ENCODE measurements around the gene UNC80.

Gene UNC80

GRCh38 chr2:209990838-209991237 lies 219.2 kb downstream of the UNC80 start:
- TF ChIP-seq, protein P1, sequence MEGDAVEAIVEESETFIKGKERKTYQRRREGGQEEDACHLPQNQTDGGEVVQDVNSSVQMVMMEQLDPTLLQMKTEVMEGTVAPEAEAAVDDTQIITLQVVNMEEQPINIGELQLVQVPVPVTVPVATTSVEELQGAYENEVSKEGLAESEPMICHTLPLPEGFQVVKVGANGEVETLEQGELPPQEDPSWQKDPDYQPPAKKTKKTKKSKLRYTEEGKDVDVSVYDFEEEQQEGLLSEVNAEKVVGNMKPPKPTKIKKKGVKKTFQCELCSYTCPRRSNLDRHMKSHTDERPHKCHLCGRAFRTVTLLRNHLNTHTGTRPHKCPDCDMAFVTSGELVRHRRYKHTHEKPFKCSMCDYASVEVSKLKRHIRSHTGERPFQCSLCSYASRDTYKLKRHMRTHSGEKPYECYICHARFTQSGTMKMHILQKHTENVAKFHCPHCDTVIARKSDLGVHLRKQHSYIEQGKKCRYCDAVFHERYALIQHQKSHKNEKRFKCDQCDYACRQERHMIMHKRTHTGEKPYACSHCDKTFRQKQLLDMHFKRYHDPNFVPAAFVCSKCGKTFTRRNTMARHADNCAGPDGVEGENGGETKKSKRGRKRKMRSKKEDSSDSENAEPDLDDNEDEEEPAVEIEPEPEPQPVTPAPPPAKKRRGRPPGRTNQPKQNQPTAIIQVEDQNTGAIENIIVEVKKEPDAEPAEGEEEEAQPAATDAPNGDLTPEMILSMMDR (IDR thresholded peaks at IDR 0.05), result no peak

DNA sequence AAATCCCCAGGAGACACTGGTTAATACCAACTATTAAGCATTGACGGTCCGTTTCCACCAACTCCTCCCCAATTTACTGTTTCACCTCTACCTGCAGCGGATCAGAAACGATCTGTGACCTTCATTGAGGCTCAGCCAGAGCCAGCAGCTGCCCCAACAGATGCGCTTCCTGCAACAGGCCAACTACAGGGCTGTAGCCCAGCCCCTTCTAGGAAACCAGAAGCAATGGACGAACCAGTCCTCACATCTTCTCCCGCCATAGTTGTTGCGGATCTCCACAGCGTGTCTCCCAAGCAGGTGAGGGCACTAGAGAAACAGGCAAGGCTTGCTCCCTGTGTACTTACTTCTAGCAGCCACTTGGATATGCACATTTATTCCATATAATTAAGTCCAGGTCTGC lies 222.3 kb downstream of the UNC80 start:
- TF ChIP-seq, protein P1 (IDR thresholded peaks at IDR 0.05), result no peak

DNA sequence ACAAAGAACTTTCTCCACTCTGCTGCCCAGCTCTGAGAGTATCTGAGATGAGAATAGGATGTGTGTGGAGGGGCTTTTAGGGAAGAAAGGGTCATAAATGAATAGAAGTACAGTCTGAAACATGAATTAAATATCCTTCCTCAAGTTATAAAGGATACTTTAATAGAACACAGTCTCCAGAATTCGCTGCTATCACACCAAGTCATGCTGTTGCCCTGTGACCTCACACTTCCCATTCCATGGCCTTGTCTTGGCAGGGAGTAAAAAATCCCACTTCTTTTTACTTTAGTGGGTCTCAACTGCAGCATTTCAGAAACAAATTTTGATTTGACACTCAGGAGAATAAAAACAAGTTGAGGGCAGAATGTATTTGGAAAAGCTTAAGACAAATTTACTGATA lies 227.0 kb downstream of the UNC80 start:
- TF ChIP-seq, protein P1 (IDR thresholded peaks at IDR 0.05), result no peak

GRCh38 chr2:210000464-210001324 lies 229.1 kb downstream of the UNC80 start:
- TF ChIP-seq, protein P1 (IDR thresholded peaks at IDR 0.05), result no peak

DNA sequence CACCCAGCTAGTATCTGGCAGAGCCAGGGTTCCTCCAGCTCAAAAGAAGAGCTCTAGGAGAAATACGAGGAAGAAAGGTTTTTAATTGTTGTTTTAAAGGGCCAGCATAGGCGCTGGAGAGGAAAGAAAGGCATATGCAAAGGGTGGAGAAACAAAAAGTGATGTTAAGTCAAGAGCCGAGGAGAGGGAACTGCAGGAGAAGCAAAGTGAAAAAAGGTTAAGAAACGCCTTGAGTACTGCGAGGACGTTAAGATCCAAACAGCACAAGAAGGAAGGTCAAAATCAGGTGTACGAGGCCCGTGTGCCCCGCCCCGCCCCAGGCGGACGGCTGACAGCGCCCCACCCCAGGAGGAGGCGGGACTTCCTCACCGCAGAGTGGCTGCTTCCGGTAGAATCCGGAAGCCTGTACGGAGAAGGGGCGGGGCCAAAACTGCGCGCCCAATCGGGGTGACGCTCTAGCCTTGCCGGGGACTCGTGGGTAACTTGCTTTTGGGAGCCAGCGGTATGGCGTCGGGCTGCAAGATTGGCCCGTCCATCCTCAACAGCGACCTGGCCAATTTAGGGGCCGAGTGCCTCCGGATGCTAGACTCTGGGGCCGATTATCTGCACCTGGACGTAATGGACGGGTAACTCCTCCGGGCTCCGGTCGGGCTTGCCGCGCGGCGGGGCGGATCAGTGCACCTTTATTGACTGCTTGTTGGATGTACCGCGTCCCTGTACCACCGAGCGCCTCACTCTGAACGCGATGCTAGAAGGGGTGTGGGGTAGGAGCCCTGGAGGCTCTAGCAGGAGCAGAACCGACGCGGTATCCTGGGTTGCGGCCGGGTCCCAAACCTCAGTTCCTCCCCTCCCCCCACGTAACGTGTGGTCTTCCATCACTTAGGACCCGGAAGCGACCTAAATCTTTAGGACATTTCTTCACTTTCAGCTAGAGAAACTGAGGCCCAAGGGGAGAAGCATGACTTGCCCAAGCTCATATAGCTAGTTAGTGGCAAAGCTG lies 230.8 kb downstream of the UNC80 start, which contains the start of gene RPE:
TSS of gene RPE (plus strand) at position 481 of the 1,000 bp plus-strand sequence. CDS start at position 505, 24 bp downstream.
- TF ChIP-seq, protein P1 (IDR thresholded peaks at IDR 0.05), result no peak

GRCh38 chr2:210003359-210003758 lies 231.7 kb downstream of the UNC80 start:
- TF ChIP-seq, protein P1 (IDR thresholded peaks at IDR 0.05), result no peak

- TF ChIP-seq, protein P1 (IDR thresholded peaks at IDR 0.05), result no peak
Measured at GRCh38 chr2:210004881-210005280, 233.2 kb downstream of the UNC80 start.
